Left cardiac atrium (tissue), 4 donors: Measurements from ENCODE around the gene AOAH. TPM values are rescaled to one million over a fixed set of nuclear protein-coding genes. Genes with fewer than 3 reads are reported as not detected.

Experiments used
- ATAC-seq, 2 donors: fragments of 200-7000 bp; cut with Tn5 transposase; one replicate each; pipeline ENCODE4 v1.9.1; 2020; ENCODE audit warnings: mild to moderate bottlenecking in 2 of 2, moderate library complexity in 2 of 2
- DNase-seq: peaks from one replicate; pipeline ENCODE4 v3.0.0-alpha.2; 2020
- intact Hi-C, 2 donors: fragments of 100-400 bp; cut with DNase I; formaldehyde crosslinking; loops; one replicate each; pipeline versions ENCODE4 v1.14.1 to v1.15.1; 2022 to 2023
- total RNA-seq, 2 donors: library from RNA; stranded (reverse); fragmentation: NEBNext Ultra II Directional; extraction: Animal tissue kit (Norgen Biotek cat#: 25700); gene quantifications; one replicate each; pipeline ENCODE4 v1.2.1, GENCODE V29; 2021
- donor health status: DM: no; HTN: yes; CAD: no.
- donor health status: DM: no; HTN: yes; CAD: no; lungs with severe emphysema.
- donor health status: DM: yes; HTN: yes; CAD: no.
- donor health status: Dilated cardiomyopathy.

Gene AOAH
- total RNA-seq, 2 donors from 2014 or later: 2.7 to 4.8 TPM

DNA sequence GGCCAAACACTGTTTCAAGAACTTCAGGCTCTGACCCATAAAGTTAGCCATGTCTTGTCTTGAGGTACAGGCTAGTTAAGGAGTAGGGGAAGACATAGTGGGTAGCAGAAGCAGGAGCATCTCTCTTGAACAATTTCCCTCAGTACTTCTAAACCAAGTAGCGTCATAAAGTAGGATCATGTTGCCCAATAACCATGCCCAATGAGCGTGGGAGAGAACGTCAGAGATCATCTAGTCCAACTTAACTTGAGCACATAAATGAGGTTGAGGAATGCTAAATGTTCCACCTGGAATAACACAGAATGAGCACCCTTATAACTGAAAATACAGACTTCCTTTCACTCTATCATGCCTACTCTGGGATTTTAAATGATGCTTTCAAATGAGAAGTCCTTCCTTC is 134.9 kb downstream of the AOAH start:
- ATAC-seq (no peak), DNase-seq (no peak)
- intact Hi-C loops: no loop called here

DNA sequence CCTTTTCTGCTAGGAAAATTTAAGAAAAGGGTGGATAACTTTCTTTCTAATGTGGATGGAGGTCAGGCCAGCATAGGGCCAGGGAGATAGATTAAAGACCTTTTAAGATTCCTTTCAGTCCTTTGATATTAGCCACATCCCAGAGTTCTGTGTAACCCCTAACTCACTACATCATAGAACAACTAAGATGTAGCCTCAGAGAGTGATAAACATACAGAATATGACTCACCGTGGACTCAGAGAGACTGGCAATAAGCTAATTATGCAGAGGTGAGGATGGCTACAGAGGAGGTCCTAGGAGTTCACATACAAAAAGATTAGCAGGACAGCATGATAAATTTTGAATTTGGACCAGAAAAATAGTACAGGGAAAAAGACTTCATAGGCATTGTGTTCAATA is 141.0 kb downstream of the AOAH start:
- DNase-seq (no peak), ATAC-seq (no peak)
- intact Hi-C loops: no loop called here

DNA sequence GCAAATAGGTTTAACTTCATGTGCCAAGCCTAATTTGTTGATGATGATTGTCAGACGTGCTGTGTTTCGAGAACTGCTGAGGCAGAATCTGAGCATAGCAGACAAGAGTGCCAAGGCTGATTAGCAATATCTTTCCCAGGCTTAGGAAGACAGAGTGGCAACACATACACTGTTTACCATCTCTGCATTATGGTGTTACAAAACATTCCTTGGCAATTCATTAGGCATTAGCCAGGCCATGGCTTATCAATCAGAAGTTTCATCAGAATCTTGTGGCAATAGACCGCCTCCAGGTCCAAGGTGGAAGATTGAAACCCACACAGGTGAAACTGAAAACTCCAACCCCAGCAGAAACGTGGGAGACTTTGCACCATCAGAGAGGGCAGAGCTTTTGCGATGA is 148.5 kb downstream of the AOAH start:
- ATAC-seq: no peak
- intact Hi-C loops: no loop called here
- DNase-seq: no peak

DNA sequence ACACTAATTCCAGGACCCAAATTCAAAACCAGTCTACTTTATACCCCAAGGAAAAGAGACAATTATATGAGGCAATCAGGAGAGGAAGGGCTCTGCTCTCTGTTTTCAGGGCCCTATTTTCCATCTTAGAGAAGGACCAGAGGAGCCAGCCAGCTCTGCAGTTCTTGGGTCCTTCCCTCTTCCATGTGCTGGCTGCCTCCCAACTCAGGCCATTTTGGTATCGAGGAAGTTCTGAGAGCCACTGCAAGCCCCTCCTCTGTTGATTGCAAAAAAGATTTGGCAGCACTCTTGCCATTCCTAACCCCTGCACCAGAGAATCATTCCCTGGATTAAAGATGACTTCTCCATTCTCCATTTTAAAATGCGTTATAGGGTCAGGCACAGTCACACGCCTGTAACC is 151.2 kb downstream of the AOAH start:
- intact Hi-C loops: no loop called here
- DNase-seq: no peak
- ATAC-seq: no peak

DNA sequence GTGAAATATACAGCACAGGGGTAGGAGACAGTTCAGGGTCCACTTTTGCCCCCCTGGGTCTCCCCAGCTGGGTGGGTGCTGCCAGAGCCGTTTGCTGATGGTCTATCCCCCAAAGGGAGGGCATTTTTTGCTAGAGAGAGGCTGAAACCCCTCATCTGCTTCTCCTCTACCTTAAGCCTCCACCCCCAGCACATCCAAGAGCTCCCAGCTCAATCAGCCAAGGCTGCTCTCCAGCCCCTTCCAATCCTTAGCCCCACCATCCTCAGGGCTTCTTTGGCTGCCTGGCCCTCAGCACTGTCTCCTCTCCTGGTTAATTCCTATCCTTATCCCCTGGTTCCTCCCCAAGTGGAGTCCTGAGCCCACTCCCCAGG is 153.1 kb downstream of the AOAH start:
- ATAC-seq (no peak), DNase-seq (no peak)
- intact Hi-C loops: no loop called here

DNA sequence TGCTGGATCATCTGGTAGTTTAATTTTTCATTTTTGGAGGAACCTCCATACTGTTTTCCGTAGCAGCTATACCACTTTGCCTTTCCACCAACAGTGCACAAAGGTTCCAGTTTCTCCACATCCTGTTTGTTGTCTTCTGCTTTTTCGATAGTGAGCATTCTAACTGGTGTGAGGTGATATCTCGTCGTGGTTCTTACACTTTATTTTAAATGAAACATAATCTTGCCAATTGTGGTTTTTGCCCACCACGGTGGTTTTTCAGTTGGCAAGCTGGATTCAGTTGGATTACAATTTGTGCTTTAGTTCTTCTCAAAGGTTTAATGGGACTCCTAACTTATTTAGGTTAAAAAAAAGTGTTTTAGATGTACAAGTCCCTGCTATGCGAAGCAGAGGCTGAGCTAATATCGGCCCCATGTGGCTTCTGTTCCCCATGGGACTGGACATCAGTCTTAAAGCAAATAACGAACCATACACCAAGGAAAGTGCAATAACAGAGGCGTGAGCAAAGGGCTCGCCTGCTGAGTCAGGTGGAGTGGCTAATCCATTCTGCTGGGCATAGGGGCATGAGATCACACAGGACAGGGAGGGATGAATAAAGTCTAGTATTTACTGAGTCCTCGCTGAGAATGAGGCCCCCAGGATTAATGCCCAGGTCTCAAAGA is 153.6 kb downstream of the AOAH start:
- ATAC-seq: no peak
- DNase-seq: no peak
- intact Hi-C loops: no loop called here

DNA sequence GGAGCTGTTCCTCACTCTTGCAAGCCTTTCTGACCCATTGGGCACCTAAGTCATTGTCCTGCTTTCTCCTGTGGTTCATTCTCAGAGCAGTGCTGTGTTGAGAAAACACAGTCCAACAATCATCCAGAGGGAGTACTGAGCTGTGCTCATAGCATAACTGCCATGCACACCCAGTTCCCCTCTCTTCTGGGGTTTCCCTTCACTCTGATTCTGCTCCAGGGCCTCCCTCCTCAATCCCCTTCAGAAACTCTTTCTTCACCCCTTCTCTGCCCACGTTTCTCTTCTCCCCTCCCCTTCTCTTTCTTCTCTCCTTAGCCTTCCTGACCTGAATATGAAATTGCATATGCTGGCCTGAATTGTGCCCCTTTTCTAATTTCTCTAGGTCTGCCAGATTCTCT is 155.8 kb downstream of the AOAH start:
- DNase-seq (no peak), ATAC-seq (no peak)
- intact Hi-C loops: no loop called here

DNA sequence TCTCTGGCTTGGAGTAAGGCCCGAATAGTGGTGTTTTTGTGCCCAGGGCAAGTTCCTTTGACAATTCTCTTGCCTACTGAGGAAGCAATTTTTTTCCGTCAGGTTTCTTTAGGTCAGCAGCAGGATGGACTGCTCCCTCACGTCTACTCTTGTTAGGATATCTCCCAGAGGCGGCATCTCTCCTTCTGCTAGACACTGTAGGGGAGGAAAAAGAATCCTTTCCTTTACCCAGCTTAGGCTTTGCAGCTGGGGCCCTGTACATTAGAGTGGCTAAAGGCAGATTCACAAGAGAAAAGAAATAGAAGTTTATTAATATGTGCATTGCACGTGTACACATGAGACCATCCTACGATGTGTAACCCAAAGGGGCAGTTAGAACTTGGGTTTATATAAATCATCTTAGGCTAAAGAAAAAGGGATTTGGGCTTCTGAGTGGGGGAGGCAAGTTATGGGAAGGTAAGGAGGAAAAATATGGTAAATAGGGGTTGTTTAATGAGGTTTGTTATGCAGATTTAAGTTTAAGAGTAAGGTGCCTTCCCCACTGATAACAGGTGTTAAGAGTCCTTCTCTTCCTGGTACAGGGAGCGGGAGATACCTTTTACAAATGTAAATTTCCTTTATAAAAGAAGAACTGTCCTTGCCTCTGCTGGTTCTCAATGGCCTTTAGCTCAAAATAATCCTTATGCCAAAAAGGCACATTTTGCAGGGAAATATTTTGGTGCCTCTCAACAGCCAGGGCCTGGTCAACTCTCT is 156.4 kb downstream of the AOAH start:
- DNase-seq (no peak), ATAC-seq (no peak)
- intact Hi-C loops: no loop called here

DNA sequence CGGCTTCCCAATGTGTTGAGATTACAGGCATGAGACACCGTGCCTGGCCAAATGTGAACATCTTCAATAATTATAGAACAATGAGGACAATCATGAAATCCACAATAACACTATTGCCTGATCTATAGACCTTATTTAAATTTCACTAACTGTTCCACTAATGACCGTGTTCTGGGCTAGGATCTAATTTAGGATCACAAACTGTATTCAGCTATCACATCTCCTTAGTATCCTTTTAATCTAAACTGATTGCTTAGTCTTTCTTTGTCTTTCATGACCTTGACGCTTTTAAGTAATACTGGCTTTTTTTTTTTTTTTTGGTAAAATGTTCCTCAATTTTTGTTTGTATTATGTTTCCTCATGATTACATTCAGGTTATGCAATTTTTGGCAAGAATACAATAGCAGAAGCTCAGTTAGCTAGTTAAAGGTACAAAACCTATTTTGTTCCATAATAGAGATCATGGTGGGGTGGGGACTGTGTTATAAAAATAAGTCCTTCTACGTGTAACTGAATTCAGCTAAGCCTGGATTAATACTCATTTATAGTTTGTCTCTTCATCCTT is 158.4 kb downstream of the AOAH start:
- ATAC-seq (no peak), DNase-seq (no peak)
- intact Hi-C loops: no loop called here

DNA sequence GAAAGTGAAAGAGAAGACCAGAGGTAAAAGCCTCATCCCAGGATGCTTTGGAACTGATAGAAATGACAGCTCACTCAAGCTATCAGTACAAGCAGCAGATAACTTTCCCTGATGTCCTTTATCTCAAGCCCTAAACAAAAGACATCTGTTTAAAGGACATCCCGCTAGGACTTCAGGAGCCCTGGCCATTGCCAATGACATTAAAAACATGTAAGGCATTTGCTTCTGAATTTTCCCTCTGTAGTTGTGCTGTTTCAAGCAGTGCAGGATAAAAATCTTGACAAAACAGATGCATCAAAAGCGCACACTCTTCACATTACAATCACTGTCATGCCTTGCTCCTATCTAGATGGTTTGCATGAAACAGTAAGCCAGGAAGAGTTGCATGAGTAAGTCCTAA is 159.8 kb downstream of the AOAH start:
- ATAC-seq (no peak), DNase-seq (no peak)
- intact Hi-C loops: no loop called here

DNA sequence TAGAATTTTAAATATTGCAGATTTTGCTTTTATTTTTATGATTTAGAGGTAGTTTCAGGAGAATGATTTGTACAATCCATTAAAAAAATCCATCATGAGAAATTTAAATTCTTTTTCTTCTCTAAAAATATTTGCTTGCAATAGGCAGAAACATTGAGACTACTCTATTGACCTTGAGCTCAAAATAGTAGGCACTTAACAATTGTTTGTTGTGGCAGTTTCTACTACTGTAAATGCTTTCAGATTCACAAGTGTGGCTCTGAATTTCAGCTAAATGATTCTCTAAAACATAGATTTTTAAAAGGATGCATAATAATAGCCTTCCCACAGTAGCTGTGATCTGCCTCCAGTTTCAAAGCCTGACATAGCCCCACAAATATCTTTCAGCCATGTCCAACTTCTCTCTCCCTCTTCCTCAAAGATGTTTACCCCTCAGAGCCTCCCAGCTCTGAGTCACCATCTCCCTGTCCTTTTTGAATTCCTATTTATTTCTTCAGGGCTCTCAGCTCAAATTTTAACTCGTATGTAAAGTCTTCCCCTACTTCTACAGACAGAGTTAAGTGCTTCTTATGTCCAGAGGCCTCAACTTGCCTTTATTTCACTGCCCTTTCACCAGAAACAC is 160.5 kb downstream of the AOAH start:
- ATAC-seq (no peak), DNase-seq (no peak)
- intact Hi-C loops: no loop called here

DNA sequence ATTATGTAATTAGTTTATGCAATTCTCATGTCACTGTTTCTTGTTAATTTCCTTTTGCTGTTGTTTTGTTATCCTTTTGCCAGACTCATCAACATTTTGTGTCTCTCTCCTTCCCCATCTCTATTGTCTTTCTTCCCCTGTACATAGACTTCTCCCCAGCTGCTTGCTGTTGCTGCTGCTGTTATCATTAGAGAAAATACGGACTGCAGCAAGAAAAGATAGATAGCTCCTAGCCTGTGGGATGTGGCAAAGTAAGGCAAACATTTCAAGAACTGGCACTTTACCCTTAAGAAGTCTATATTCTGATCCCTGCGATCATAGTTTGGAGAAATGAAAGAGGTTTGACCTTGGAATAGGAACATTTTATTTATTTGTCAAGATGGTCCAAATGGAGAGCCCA is 162.2 kb downstream of the AOAH start:
- intact Hi-C loops: no loop called here
- ATAC-seq (no peak), DNase-seq (no peak)

DNA sequence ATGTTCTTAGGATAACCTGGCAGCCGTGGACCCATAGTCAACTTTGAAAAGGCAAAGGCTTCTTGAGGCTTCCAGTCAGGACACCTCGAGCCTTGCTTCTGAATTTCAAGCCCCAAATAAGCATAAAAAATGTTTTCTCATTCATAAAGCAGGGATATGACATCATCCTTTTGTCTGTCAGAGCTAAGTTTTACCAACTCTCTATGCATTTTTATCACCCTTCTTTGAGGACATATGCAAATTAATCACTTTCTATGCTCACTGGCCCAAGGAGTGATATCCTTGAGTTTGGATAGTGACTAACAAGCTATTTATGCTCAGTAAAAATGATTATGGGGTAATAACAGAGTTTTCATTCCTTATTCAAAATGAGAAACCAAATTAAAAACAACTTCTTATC is 175.3 kb downstream of the AOAH start:
- DNase-seq: no peak
- ATAC-seq: no peak
- intact Hi-C loops: no loop called here

DNA sequence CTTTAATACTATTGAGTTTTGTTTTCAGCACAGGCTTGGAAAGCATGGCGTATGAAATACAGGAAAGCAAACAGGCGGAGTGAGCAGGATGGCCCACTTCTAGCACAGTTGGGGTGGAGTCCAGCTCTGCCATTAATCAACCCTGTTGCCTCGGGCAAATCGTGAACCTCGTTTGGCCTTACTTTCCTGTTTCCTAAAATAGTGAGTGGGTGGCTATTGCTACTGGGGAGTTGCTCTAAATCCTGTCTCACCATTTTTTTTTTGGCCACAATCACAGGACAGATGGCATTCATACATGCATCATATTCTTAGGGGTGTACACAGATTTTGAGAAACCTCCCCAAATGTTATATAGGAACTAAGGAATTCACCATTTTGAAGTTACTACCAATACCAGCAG is 176.9 kb downstream of the AOAH start:
- no peak for DNase-seq
- intact Hi-C loops: no loop called here
- ATAC-seq: no peak

DNA sequence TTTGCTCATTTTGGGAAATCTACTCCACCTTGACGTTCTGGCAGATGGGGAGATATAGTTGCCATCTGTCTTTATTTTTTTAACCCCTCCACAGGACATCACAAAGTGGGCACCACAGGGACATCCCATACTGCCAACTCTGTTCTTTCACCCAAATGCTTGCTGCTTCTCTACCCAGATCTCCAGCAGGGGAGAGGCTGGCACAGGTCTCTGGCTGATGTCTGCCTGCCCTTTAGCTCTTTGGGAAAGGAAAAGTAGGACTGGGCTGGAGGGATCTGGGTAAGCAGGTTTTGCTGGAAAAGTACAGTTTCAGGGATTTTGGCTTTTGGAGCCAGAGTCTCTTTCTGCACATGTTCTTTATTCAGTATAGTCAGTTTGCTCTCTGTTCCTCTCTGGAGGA is 178.0 kb downstream of the AOAH start:
- ATAC-seq (no peak), DNase-seq (no peak)
- intact Hi-C loops: no loop called here

DNA sequence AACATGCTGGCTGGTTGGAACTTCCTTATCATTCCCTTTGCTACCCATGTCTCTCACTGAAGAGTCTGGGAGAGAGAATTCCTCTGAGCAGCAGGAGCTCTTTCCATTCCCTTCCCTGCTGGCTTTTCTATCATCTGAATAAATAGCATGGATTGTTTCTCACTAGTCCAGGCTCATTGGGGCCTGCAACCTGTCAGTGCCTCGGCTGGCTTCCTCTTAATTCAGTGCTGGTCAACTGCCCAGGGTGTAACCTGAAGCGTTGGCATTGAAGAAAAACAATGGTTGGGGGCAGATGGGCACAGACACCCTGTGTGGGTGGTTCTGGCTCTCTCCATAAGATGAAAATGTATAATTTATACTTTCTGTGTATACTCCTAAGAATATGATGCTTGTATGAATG is 179.0 kb downstream of the AOAH start:
- no peak for ATAC-seq
- intact Hi-C loops: no loop called here
- no peak for DNase-seq

DNA sequence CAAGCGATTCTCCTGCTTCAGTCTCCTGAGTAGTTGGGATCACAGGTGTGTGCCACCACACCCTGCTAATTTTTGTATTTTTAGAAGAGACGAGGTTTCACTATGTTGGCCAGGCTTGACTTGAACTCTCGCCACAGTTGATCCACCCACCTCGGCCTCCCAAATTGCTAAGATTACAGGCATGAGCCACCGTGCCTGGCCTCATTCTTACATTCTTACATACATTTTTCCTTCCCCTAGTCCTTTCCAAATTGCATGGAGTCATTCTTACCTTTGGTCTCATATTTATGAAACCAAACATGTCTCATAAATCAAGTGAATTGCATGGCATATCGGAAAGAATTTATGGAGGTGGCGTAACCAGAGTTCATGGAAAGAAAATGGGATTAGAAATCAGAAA is 186.2 kb downstream of the AOAH start:
- ATAC-seq (no peak), DNase-seq (no peak)
- intact Hi-C loops: no loop called here

DNA sequence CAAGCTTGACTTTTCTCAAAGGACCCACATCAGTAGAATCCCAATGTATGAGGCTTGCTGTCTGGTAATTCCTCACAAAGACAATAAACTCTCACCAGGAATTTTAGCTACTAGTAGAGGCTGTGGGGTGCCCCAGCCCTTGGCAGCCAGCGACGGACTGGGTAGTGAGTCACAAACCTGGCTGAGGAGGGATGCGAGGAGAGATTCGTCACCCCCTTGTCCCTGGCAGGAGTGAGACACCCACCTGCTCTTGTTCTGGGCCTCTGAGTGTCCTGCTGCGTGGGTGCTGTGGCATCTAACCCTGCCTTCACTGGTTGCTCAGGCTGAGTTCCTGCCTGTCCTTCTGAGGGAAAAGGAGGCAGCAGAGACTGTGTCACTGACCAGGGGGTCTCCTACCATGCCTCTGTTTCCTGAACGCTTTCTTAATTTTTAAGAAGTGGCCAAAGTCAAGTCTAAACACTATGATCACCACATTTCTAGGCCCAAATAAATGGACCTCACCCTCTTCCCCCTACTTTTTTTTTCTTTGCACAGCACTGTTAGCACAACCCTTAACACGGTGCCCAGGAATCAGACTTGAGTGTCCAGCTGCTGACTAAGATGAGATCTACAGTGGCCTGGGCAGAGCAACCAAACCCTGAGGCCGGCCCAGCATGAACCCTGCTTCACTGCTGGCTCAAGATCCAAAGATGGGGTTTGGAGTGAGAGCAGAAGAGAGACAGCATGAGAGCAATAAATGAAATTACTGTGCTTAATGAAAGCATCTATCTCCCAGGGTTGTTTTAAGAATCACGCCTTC is 188.2 kb downstream of the AOAH start:
- DNase-seq (no peak), ATAC-seq (no peak)
- intact Hi-C loops: no loop called here

DNA sequence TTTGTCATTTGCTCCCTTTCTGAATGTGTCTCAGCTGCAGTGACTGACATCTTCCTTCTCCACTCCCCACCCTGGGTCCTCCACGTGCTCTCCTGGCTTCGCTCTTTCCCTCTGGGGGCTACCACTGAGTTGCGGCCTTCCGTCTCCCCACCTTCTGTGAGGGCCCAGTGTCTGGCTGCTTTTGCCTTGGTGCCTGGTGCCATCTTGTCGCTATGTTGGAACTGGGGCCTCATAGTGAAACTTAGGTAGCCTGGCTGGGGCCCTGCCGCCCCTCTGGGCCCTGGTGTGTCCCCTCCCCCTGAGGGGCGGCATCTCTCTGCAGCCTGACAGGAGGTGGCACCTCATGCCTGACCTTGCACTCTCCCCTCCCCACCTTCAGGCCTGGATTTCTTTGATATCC is 190.6 kb downstream of the AOAH start:
- ATAC-seq (no peak), DNase-seq (no peak)
- intact Hi-C loops: no loop called here

DNA sequence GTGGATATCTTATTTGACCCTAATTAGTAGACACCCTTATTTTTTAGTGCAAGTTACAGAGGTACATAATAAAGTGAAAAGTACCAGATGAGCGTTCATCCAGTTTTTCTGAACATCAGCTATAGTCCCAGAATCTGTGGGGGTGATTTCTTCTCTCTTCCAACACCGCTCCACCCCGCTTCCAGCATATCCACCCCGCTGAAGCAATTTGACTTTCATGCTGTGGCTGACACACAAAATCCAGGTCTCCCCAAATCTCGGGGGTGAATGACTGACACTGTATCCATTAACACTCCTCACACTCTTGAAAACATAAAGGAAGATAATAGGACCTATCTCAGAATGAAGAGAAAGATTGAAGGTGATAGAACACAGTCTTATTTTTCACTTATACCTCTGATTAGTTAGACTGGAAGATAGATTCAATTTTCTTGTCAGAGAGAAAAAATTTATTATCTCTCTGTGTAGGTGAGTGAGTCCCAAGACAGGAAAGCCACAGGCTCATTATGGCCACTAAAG is 191.3 kb downstream of the AOAH start:
- intact Hi-C loops: no loop called here
- DNase-seq: no peak
- ATAC-seq: no peak
